Left lung (tissue), 10 donors: ENCODE data around the gene CAMTA1. TPM values are rescaled to one million over a fixed set of nuclear protein-coding genes. Genes with fewer than 3 reads are reported as not detected.

Source experiments
- ATAC-seq: fragments of 200-7000 bp; cut with Tn5 transposase; one replicate; pipeline ENCODE4 v1.9.1; 2020; ENCODE audit warnings: moderate library complexity
- DNase-seq, 4 donors: peaks; one replicate each; pipeline ENCODE4 v3.0.0-alpha.2; 2013 to 2020
- H3K27ac ChIP-seq, 2 donors: fragments of 200-600 bp; sonication (generic) in 1 of 2; one replicate each; pipeline versions ENCODE4 v1.5.0 to v1.8.0; 2020 to 2021
- H3K27me3 ChIP-seq, 2 donors: fragments of 200-600 bp; sonication (generic) in 1 of 2; one replicate each; pipeline versions ENCODE4 v1.5.0 to v1.8.0; 2020 to 2021
- H3K36me3 ChIP-seq, 2 donors: fragments of 200-600 bp; sonication (generic) in 1 of 2; one replicate each; pipeline versions ENCODE4 v1.5.0 to v1.8.0; 2020 to 2021
- H3K4me1 ChIP-seq, 2 donors: fragments of 200-600 bp; one replicate each; pipeline ENCODE4 v1.8.0; 2021
- H3K4me3 ChIP-seq, 2 donors: fragments of 200-600 bp; sonication (generic) in 1 of 2; one replicate each; pipeline versions ENCODE4 v1.5.0 to v1.8.0; 2020 to 2021; ENCODE audit warnings: mild to moderate bottlenecking in 1 of 2
- H3K9me3 ChIP-seq, 2 donors: fragments of 200-600 bp; sonication (generic) in 1 of 2; one replicate each; pipeline versions ENCODE4 v1.5.0 to v1.8.0; 2020 to 2021
- CTCF ChIP-seq, 2 donors: fragments of 200-600 bp; sonication (generic) in 1 of 2; IDR thresholded peaks; one replicate each; pipeline versions ENCODE4 v1.5.0 to v1.8.0; 2021; ENCODE audit warnings: antibody characterized with exemption in 2 of 2
- intact Hi-C, 2 donors: fragments of 100-400 bp; cut with DNase I; formaldehyde crosslinking; loops; one replicate each; pipeline versions ENCODE4 v1.11.2 to v1.14.2; 2022
- polyA plus RNA-seq, 6 donors: library from polyadenylated mRNA; unstranded; fragments of 120-200 nt; gene quantifications; one replicate each; pipeline ENCODE4 v1.2.1, GENCODE V29; 2013; ENCODE audit not compliant: insufficient read length in 6 of 6
- total RNA-seq, 2 donors: library from RNA; stranded (reverse); fragmentation: NEBNext Ultra II Directional; extraction: Animal tissue kit (Norgen Biotek cat#: 25700); gene quantifications; one replicate each; pipeline ENCODE4 v1.2.1, GENCODE V29; 2021
- donor health status: DM: no; HTN: yes; CAD: no.
- donor health status: DM: no; HTN: no; CAD: no.

The CAMTA1 gene
- total and polyA plus RNA-seq, 8 donors, result 42.7 to 69.1 (median 49.4) TPM

GRCh38 chr1:7657287-7658016 is 872.2 kb downstream of the CAMTA1 start:
- H3K36me3 ChIP-seq, result no peaks in the 10 kb centered on the region
- no peak overlapping the region for H3K4me3 ChIP-seq
- no peaks in the 10 kb centered on the region for H3K4me1 ChIP-seq
- H3K27ac ChIP-seq, result no peak overlapping the region
- no peak for TF ChIP-seq CTCF (IDR thresholded peaks at IDR 0.05)
- intact Hi-C loops, result no loop called here
- H3K27me3 ChIP-seq, result no peaks in the 10 kb centered on the region
- ATAC-seq, result no peak
- DNase-seq, result no peak
- no peaks in the 10 kb centered on the region for H3K9me3 ChIP-seq

- DNase-seq, result no peak
- no peaks in the 10 kb centered on the region for H3K4me1 ChIP-seq
- H3K27me3 ChIP-seq, result no peaks in the 10 kb centered on the region
- intact Hi-C loops, result no loop called here
- H3K27ac ChIP-seq, result no peak overlapping the region
- H3K4me3 ChIP-seq, result no peak overlapping the region
- TF ChIP-seq CTCF (IDR thresholded peaks at IDR 0.05), result no peak
- no peaks in the 10 kb centered on the region for H3K9me3 ChIP-seq
- no peak for ATAC-seq
- H3K36me3 ChIP-seq, result no peaks in the 10 kb centered on the region
Observed at GRCh38 chr1:7658099-7658498, 872.8 kb downstream of the CAMTA1 start.

- Histone ChIP-seq H3K27ac (no peak overlapping the region), H3K27me3 (no peaks in the 10 kb centered on the region), H3K9me3 (no peaks in the 10 kb centered on the region), H3K4me1 (no peaks in the 10 kb centered on the region), H3K4me3 (no peak overlapping the region), H3K36me3 (no peaks in the 10 kb centered on the region)
- intact Hi-C loops, result no loop called here
- TF ChIP-seq CTCF (IDR thresholded peaks at IDR 0.05), result no peak
- no peak for DNase-seq
- ATAC-seq, result no peak
Observed at GRCh38 chr1:7659514-7659913, 874.3 kb downstream of the CAMTA1 start.

GRCh38 chr1:7663451-7664146 is 878.3 kb downstream of the CAMTA1 start:
- Histone ChIP-seq H3K36me3 (no peaks in the 10 kb centered on the region), H3K4me1 (peaks cover 0 to 4% of the 10 kb centered on the region in 2 donors), H3K27ac (no peak overlapping the region), H3K9me3 (no peaks in the 10 kb centered on the region), H3K4me3 (no peak overlapping the region), H3K27me3 (no peaks in the 10 kb centered on the region)
- ATAC-seq (no peak), DNase-seq (no peak)
- TF ChIP-seq CTCF (IDR thresholded peaks at IDR 0.05), result no peak
- intact Hi-C loops, result no loop called here

- H3K9me3 ChIP-seq, result no peaks in the 10 kb centered on the region
Observed at GRCh38 chr1:7664147-7664892, 879.1 kb downstream of the CAMTA1 start.

More at GRCh38 chr1:7664147-7664892, 879.1 kb downstream of the CAMTA1 start:
- no peak for TF ChIP-seq CTCF (IDR thresholded peaks at IDR 0.05)
- peaks cover 0 to 5% of the 10 kb centered on the region in 2 donors for H3K4me1 ChIP-seq
- H3K4me3 ChIP-seq, result no peak overlapping the region
- intact Hi-C loops, result no loop called here
- no peaks in the 10 kb centered on the region for H3K27me3 ChIP-seq
- ATAC-seq (no peak), DNase-seq (no peak)
- H3K36me3 ChIP-seq, result no peaks in the 10 kb centered on the region
- no peak overlapping the region for H3K27ac ChIP-seq
